HG03520 (cell line): Measurements from ENCODE around the gene SGK1.

Source experiments
- ATAC-seq: cut with Tn5 transposase; IDR thresholded peaks from one replicate; pipeline ENCODE4 v1.9.1; 2021; ENCODE audit warnings: mild to moderate bottlenecking, moderate library complexity; ENCODE audit not compliant: unreplicated experiment

Gene SGK1

GRCh38 chr6:134132494-134133141 lies 185.3 kb downstream of the SGK1 start:
- ATAC-seq = no peak

GRCh38 chr6:134131530-134132139 lies 186.3 kb downstream of the SGK1 start:
- ATAC-seq = no peak

DNA sequence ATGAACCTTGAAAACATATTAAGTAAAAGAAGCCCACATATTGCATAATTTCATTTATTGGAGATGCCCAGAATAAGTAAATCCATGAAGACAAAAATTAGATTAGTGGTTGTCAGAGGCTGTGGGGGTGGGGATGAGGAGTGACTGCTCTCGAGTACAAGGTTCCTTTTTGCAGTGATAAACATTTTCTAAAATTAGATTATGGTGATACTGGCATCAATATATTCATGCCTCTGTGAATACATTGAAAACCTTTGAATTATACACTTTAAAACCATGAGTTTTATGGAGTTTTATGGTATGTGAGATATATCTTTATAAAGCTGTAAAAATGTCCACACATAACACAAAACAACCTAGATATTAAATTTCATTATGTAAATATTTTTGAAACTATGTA lies 189.8 kb downstream of the SGK1 start:
- no peak for ATAC-seq

DNA sequence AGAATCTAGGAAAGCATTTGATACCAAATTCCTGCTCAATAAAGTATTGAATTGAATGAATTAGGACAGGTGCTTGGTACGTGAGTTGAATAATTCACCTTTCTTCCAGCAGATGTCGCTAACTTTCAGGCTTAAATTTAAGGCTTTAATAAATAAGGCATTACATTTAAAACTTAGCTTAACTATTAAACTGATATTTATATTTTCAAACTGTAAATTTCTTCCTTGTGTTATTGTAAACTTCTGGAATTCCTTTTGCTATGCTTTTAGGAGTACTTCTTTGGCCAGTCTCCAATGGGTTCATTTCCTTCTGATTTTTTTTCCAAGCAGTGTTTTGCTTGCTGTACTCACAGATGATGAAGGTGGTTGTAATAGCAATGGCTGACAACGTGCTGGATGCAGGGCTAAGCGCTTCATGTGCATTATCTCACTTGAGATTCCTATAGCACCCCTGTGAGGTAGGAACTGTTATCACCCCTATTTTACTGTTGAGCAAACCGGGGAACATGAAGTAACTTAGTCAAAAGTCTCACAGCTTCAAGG lies 194.2 kb downstream of the SGK1 start:
- no peak for ATAC-seq

DNA sequence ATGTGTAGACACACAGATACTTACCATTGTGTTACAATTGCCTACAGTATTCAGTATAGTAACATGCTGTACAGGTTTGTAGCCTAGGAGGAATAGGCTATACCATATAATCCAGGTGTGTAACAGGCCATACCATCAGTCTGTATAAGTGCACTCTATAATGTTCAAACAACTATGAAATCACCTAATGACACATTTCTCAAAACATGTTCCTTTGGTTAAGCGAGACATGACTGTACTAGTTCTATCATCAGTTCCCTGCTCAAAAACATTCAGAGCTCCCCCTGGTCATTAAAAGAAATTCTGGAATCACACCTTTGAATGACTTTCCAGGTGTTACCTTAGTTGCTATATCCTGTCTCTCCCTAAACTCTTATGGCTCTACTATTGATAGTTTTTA lies 195.1 kb downstream of the SGK1 start:
- no peak for ATAC-seq

DNA sequence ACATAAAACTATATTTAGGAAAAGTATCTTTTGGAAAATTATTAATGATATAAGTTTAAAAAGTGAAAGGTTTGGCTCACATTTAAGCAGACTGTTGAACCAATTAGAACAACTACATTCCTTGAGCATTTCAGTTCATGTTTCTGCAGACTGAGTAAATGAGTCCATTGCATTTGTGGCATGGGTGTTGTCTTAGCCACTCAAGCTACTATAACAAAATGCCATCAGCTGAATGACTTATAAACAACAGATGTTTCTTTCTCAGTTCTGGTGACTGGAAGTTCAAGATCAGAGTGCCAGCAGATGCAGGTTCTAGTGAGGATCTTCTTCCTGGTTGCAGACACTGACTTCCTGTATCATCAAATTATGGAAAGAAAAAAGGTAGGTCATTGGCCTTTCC lies 198.4 kb downstream of the SGK1 start:
- no peak for ATAC-seq
